GM18867 (cell line): Measurements from ENCODE around the gene KHDRBS2.

Experiments used
- ATAC-seq: cut with Tn5 transposase; IDR thresholded peaks from one replicate; pipeline ENCODE4 v1.9.1; 2021; ENCODE audit warnings: mild to moderate bottlenecking, moderate library complexity; ENCODE audit not compliant: unreplicated experiment

Gene KHDRBS2

DNA sequence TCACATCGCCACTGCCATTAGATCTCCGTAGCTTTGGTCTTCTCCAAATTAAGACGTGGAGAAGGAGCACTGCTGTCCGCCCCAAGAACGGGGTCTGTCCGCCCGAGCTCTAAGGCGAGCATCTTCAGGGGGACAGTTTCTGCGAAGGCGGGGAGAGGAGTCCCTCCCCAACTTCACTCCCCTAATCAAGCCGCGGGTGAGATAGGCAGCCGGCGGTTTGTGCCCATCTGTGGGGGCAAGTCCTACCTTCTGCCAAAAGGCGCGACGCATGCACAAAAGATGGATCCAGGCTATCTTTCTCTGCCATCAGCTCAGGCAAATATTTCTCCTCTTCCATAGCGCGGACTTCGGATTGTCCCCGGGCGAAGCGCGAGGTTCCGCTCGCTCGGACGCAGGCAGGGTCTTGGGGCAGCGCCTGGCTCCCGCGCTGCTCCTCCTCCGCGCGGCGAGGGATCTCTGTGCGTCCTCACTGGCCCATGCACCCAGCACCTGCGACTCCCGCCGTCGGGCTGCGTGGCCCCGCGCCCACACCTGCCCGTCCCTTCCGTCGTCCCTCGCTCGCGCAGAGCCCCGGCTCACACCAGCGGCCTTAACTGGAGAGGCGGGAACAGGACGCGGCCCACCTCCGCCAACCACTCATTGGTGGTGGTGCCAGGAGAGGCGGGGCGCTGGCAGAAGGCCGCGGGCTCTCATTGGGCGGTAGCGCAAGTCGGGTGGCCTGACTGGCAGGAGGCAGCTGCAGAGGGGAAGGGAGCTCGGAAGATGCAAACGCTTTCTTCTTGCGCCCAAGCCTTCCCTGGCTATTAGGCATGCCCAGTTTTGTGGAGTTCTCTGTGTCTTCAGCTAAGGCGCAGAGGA, at the start of gene KHDRBS2:
Gene KHDRBS2, minus strand, starts transcription at position 614 of the 858 bp plus-strand sequence.
- peak; percentile 100 for ATAC-seq

GRCh38 chr6:62328607-62329006, 42.6 kb upstream of the KHDRBS2 start:
- no peak for ATAC-seq

DNA sequence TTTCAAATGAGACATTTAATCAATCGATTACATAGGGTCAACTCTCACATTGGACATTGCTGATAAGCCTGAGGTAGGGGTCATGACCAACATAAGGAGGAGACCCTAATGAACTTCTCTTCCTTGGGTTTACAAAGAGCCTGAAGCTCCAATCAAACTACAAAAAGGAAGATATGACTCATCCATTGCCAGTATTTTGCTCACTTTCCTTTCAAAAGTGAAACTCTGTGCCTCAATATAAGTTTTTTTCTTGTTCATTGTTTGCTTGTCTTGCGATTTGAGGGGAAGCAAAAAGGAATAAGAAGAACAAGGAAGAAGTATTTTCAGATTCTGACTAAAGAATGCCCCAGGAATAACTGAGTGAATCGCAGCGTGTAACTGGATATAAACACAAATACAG, 38.8 kb upstream of the KHDRBS2 start:
- ATAC-seq = no peak

DNA sequence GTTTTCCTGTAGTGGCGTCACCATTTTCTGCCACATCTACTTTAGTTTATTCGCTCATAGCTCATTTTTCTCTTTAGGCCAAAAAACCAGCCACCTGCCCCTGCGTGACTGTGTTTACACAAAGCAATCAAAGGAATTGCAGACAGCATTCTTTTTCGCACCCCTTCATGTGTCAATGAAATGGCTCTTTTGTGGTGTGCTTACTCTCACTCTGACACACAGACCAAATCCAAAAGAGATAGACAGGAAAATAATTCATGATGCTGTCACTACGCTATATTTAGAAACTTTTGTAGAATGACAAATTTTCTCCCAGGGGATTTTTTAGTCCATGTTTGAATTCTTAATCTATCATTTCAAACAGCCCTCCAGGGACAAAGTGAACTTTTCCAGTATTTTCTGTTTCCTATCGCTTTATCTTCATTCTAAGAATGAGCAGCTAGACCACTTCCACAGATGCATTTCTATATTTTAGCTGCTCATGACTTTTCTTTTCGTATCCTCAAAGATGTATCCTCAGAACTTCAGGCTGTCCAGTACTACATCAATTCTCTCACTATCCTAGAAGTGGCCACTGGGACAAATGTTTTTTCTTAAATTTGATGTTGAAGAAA, 37.9 kb upstream of the KHDRBS2 start:
- ATAC-seq = no peak

DNA sequence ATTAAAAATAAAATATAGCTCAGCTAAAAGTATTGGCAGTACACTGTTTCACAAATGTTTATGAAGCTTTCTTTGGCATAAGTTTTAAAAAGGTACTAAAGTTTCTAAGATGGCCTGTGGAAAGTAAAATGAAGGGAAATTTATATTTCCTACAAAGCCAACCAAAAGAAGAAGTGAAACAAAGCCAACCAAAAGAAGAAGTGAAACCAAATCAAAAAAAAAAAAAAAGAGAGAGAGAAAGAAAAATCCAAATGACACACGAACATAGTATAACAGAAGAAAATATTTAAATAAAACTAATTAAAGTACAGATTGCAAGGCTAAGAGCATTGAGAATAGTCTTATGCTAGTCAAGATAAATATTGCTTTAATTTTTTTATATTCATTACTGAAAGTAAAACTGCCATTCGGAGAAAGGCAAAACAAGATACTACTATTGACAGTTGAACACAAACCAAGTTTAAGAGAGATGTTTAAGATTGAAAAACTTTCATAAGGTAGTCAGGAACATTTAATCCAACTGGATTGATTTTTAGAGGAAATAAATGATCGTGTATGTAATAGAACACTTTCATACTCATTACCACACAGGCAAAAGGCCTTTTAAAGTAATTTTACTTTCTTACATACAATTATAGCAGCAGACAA, 12.8 kb upstream of the KHDRBS2 start:
- peak; percentile 89 for ATAC-seq

GRCh38 chr6:62296541-62296940, 10.5 kb upstream of the KHDRBS2 start:
- ATAC-seq = no peak

GRCh38 chr6:62288974-62289373, 2.9 kb upstream of the KHDRBS2 start:
- ATAC-seq = no peak

GRCh38 chr6:62288562-62288961, 2.5 kb upstream of the KHDRBS2 start:
- ATAC-seq = no peak

- peak; percentile 1 for ATAC-seq
Measured at GRCh38 chr6:62286470-62286843, 432 bp upstream of the KHDRBS2 start.

DNA sequence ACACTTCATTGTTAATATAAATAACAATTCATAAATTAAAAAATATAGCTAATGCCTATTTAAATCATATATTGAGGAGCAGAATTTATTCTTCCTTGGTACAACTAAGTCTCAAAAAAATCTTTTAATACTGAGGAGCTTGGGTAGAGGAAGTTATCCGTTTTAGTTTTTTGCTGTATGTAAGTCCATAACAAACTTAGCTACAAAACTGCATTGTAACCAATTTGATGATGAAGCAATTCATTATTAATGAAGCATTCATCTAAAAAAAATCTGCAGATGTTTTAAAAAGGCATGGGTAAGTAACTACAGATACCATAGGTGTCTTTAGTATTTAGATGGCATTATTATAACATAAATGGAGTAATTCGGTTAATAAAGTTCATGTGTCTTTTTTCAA, 1.3 kb downstream of the KHDRBS2 start:
- ATAC-seq = no peak

DNA sequence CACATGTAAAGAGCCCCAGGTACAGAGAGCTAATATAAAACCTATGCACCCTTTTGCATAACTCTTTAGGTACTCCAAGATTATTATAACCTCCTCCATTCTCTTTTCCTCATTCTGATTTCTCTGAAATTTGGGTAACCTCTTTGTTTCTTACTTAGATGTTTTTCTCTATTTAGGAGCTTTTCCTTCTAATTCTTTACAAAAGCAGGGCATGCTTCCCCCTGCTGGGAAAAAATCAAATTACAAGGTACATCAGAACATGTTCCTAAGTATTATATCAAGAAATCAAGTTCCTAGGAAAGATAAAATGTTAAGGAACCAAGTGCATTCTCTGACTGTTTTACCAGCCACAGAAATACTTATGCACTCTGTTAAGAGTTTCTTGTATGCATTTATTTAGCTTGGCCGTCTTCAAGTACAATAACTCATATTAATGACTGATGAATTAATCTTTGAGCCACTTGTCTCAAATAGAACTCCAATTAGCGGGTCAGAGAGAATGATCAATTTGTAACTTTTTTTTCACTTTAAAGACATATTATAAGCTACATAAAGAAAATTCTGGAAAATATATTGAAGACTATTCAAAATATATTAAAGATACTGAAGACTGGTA, 2.1 kb downstream of the KHDRBS2 start:
- ATAC-seq = no peak

DNA sequence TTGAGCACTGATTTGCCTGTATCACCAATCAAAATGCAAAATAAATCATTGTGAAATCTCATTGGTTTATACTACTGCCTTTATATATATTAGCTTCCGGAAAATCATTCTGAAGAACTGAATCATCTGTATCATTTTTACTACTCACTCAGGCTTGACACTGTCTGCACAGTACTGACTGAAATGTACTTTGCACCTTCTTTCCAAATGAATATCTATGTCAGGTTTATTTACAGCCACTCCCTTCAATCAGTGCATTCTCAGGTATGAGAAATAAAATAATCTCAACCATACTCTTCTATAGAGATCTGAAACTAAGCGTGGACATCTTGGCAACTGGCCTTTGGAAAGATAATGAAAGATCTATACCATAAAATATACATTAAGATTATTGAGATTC, 2.7 kb downstream of the KHDRBS2 start:
- ATAC-seq = no peak

DNA sequence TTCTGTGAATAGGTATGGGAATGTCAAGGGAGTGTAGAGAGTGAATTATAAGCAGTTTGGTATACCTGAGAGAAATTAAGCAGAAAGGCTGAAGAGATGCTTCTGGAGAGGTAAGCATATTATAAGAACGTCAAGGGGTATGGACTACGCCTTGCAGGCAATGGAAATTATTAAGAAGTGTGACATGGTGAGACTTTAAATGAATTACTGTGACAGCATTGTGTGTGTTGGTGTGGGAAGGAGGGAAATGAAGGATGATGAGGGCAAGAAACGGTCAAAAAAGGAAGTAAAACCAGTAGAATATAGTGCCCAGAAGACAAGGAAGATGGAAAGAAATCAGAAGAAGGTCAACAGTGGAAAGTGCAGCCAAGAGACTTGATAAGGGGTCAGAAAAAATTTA, 5.9 kb downstream of the KHDRBS2 start:
- no peak for ATAC-seq

GRCh38 chr6:62272114-62272513, 13.9 kb downstream of the KHDRBS2 start:
- ATAC-seq = no peak

- no peak for ATAC-seq
Measured at GRCh38 chr6:62265906-62266525, 20.0 kb downstream of the KHDRBS2 start.

DNA sequence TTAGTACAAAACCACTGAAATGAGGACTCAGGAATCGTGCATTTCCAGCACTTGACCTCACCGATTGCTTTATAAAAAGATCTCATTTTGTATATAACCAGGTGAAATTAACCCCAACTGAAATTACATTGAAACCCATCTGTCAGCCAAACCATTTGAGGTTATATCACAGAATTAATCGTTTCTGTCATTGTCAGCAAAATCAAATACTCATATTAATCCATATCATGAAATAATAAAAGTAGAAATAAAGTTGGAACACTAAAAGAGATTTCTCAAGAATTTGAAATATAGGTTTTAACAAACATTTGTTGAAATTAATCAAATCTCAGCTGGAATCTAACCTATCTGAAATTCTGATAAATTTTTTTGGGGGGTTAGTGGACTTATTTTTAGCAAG, 23.7 kb downstream of the KHDRBS2 start:
- no peak for ATAC-seq

GRCh38 chr6:62246087-62246486, 39.9 kb downstream of the KHDRBS2 start:
- ATAC-seq = no peak

DNA sequence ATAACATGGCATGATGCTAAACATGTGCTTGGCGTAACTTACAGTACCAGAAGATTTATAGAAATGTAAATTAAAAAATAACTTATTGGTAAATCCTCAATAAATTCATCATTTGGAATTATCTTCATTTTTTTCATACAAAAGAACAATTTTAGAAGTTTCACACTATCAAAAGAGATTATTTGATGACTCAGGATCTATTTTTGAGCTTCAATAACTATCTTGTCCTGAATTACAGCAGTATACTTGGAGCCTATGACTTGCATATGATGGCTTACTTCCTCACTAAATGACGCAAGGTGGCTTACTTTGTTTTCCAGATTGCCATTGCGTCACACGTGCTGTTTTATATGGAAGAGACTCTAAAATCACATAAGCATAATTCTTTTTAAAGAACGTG, 49.2 kb downstream of the KHDRBS2 start:
- ATAC-seq = no peak

DNA sequence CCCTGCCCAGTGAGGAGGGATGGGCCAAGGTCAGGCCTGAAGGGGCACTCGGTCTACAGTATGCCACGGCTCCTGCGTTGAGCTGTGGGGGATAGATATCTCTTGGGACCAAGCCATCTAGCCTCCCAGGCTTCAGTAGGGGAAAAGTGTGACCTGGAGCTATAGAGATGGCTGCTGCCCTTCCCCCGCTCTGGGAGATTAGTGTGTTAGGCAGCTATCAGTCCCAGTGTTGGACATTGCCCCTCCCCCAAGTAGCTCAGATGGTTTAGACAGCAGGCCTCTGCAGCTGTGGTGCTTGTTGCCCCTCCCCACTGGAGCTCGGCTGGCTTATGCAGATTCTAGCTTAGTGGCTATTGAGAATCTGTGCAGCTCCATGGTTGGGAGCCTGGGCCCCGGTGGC, 56.8 kb downstream of the KHDRBS2 start:
- no peak for ATAC-seq

DNA sequence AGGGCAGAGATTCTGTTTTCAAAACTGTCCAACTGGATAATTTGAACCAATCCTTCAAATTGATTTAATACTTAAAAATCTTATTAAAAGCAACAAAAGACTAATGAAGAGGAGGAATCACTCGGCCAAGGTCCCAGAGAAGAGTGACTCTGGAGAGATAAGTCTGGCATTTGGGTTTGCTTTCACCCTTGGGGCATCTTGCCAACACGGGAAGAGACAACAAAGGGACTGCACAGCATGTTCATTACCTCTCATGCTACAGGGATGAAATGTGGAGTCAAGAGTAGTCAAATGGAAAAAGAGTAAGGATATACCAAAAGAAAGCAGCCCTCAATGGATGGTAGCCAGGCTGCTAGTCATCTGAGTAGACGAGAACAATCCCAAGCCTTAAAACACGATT, 68.2 kb downstream of the KHDRBS2 start:
- ATAC-seq = no peak

DNA sequence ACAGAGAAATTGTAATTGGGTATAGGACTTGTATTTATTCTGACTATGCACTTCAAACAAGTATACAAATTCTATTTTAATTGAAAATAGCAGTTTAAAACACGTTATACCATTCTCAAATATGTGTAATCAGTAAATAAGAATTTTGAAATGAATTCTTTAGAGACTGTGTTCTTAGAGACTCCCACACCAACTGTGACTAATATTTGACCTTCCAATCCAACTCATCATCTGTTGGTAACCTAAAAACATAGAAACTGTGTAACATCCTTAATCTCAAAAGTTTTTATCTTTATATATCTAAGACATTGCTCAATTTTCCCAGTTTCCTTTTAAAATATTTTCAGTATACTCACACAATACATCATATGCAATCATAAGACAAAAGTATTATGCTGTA, 83.9 kb downstream of the KHDRBS2 start:
- no peak for ATAC-seq
